22Rv1 (cell line): Measurements from ENCODE around the gene BMP7.

ENCODE experiments used
- CTCF ChIP-seq: fragments of 450-650 bp; IDR thresholded peaks from 2 replicates; pipeline ENCODE4 v1.5.1; 2017; ENCODE audit warnings: mild to moderate bottlenecking
- ZFX ChIP-seq: fragments of 450-650 bp; IDR thresholded peaks from 2 replicates; pipeline ENCODE4 v1.6.1; 2017; ENCODE audit warnings: antibody characterized with exemption, borderline replicate concordance

GRCh38 chr20:57175397-57176010, 90.9 kb downstream of the BMP7 start:
- TF ChIP-seq CTCF (no peak), ZFX (no peak)
